Body of pancreas (tissue), 4 donors: ENCODE results near the gene ITGB6. TPM values are rescaled to one million over a fixed set of nuclear protein-coding genes. Genes with fewer than 3 reads are reported as not detected.

Source experiments
- ATAC-seq: fragments of 150-250 bp; one replicate; pipeline ENCODE4 v1.9.1; 2016
- DNase-seq, 4 donors: peaks; one replicate each; pipeline ENCODE4 v3.0.0-alpha.2; 2019
- H3K27ac ChIP-seq, 4 donors: fragments of 200-600 bp; sonication (generic); 1 replicate in 3 of 4; 2 replicates in 1 of 4; pipeline versions ENCODE4 v1.5.1 to v1.6.1; 2016 to 2019; ENCODE audit warnings: mild to moderate bottlenecking in 1 of 4, mixed read lengths in 1 of 4, moderate library complexity in 1 of 4
- H3K27me3 ChIP-seq, 2 donors: fragments of 200-600 bp; sonication (generic); one replicate each; pipeline ENCODE4 v1.6.0; 2016; ENCODE audit warnings: mild to moderate bottlenecking in 1 of 2
- H3K36me3 ChIP-seq, 2 donors: fragments of 200-600 bp; sonication (generic); replicated peaks in 1 of 2; 2 replicates each; pipeline ENCODE4 v1.5.1; 2016; ENCODE audit warnings: low read depth in 2 of 2; ENCODE audit not compliant: insufficient read depth in 1 of 2
- H3K4me1 ChIP-seq: fragments of 200-600 bp; sonication (generic); one replicate; pipeline ENCODE4 v1.6.0; 2016
- H3K4me3 ChIP-seq, 2 donors: fragments of 200-600 bp; sonication (generic); 1 replicate in 1 of 2; 2 replicates in 1 of 2; pipeline ENCODE4 v1.5.1; 2016 to 2019
- H3K9me3 ChIP-seq, 3 donors: fragments of 200-600 bp; sonication (generic); 1 replicate in 2 of 3; 2 replicates in 1 of 3; pipeline ENCODE4 v1.5.1; 2016
- POLR2A ChIP-seq, 3 donors: fragments of 450-650 bp; IDR thresholded peaks; one replicate each; pipeline ENCODE4 v1.6.1; 2016; ENCODE audit warnings: antibody characterized with exemption in 3 of 3, mild to moderate bottlenecking in 2 of 3
- WGBS, 2 donors: methylation state at CpG; one replicate each; pipeline ENCODE4 v1.1.5; 2017; 5-methylcytosine and 5-hydroxymethylcytosine counted together
- intact Hi-C: fragments of 100-400 bp; cut with DNase I; formaldehyde crosslinking; loops from one replicate; pipeline ENCODE4 v1.15.1; 2023
- total RNA-seq, 2 donors: library from RNA; depleted of rRNA; stranded (reverse); fragments of >200 nt; gene quantifications; one replicate each; pipeline ENCODE4 v1.1.0, GENCODE V29; 2016
- TF ChIP-seq, protein P1 (sequence below), 7 experiments: fragments of 450-650 bp in 4 of 7; fragments of 200-600 bp in 3 of 7; sonication (generic) in 3 of 7; IDR thresholded peaks; one replicate each; pipeline ENCODE4 v1.5.1; 2016 to 2019; ENCODE audit warnings: antibody characterized with exemption in 7 of 7

The ITGB6 gene
- total RNA-seq, 2 donors from 2014 or later: 5.3 to 9.9 TPM

DNA sequence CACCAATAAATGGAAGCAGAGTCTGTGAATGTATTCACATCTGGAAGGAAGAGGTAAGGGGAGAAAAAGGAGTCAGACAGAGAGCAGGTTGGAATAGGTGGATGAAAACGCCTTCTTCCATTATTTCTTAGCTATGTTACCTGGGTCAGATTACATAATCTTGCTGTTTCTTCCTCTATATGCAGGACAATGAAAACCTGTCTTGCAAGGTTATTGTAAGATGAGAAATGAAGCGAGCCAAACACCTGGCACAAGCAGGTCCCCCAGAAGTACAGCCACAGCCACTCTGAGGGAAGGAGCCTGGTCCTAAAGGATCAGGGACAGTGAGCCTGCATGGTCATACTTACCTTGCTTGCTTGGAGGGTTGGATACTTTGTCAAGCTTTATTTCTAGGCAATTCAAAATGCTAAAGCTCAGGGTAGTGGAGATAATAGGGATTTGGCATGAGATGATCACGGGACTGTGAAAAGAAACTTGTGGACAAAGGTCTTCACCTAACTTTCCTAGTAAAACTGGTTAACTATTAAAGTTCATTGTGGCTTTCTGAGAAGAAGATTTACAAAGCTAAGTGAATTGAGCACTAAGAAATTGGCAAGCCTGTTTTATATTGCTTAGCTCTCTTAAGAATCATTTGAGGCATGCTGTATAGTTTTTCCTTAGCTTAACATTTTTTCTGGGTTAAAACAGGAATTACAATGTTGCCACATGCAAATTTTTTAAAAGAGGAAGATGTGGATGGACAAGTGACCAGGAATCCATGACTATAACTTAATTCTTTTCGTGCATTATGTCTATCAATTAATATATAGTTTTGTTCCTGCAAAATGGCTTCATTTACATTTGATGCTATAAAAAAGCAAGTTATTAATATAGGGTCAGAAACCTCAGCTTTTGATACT is 121.9 kb downstream of the ITGB6 start:
- Histone ChIP-seq H3K4me1 (peaks cover 6% of the 10 kb centered on the region), H3K27me3 (no peaks in the 10 kb centered on the region), H3K36me3 (no peaks in the 10 kb centered on the region), H3K9me3 (peaks cover 0 to 4% (median 0%) of the 10 kb centered on the region in 3 donors), H3K4me3 (no peak overlapping the region), H3K27ac (no peak overlapping the region)
- no peak for TF ChIP-seq POLR2A (IDR thresholded peaks at IDR 0.05)
- TF ChIP-seq, protein P1, sequence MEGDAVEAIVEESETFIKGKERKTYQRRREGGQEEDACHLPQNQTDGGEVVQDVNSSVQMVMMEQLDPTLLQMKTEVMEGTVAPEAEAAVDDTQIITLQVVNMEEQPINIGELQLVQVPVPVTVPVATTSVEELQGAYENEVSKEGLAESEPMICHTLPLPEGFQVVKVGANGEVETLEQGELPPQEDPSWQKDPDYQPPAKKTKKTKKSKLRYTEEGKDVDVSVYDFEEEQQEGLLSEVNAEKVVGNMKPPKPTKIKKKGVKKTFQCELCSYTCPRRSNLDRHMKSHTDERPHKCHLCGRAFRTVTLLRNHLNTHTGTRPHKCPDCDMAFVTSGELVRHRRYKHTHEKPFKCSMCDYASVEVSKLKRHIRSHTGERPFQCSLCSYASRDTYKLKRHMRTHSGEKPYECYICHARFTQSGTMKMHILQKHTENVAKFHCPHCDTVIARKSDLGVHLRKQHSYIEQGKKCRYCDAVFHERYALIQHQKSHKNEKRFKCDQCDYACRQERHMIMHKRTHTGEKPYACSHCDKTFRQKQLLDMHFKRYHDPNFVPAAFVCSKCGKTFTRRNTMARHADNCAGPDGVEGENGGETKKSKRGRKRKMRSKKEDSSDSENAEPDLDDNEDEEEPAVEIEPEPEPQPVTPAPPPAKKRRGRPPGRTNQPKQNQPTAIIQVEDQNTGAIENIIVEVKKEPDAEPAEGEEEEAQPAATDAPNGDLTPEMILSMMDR (IDR thresholded peaks at IDR 0.05): no peak
- intact Hi-C loops: no loop called here
- no peak for ATAC-seq
- DNase-seq: peak in 1 of 4 donors; percentile 16
- 37 to 46% methylated on average over 4 of the region's 4 CpGs for WGBS, 2 donors

DNA sequence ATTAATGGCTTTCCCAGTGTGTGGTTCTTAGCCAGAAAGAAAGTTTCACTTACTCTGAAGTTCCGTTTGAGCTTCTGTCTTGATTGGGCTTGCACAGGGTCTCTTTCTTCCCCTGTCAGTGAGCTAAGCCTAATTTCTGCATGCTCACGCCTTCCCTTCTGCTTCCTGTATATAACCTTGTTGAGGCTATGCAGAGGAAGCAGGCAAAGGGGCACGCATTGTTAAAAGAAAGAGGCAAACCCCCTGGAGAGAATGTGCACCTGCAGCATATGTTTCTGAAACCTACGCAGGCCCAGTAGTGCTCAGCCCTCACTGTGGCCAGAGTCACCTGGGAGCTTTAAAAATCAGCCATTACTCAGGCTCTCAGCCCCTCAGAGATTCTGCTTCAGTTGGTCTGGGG is 123.2 kb downstream of the ITGB6 start:
- ATAC-seq (no peak), DNase-seq (no peak)
- no peak overlapping the region for H3K4me3 ChIP-seq
- intact Hi-C loops: no loop called here
- TF ChIP-seq, protein P1 (IDR thresholded peaks at IDR 0.05): no peak
- no peak for TF ChIP-seq POLR2A (IDR thresholded peaks at IDR 0.05)
- H3K36me3 ChIP-seq: no peaks in the 10 kb centered on the region
- peaks cover 6% of the 10 kb centered on the region for H3K4me1 ChIP-seq
- no peak overlapping the region for H3K27ac ChIP-seq
- H3K9me3 ChIP-seq: no peaks in the 10 kb centered on the region
- WGBS, 2 donors: 44 to 62% methylated on average over 4 of the region's 4 CpGs
- H3K27me3 ChIP-seq: no peaks in the 10 kb centered on the region

DNA sequence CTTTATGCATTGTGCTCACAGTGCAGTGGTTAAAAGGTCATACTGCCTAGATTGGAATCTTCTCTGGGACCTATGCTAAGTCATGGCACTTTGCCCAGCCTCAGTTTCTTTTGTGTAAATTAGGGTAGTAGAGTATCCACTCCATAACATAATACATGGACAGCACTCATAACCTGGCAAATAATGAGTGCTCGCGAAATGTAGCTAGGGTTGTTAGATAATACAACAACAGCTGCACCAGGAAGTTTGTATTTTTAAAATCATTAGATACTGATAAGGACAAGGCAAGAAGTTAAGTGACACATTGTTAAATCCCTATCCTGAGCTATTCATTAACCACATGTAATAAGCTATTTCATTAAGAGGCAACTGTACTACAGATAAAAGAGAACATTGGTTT is 123.8 kb downstream of the ITGB6 start:
- peak; percentile 76 for ATAC-seq
- H3K9me3 ChIP-seq: no peaks in the 10 kb centered on the region

DNA sequence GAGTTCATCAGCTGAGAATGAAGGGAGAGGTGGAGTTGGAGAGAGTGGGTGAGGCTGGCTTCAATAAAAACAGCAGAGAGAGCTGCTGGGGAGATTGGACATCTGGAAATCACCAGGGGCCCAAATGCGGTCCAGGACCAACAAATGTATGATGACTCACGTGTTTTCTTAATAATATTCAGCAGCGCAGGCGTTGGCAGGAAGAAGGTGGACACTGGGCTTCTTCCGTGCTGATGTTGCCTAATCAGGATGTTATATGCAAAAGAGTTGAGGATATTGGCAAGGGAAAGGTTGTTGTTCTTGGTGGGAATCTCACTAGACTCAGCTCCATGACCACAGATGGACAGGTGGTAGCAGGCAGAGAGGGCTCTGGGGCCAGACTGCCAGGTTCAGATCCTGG is 124.9 kb downstream of the ITGB6 start:
- Histone ChIP-seq H3K4me1 (peaks cover 6% of the 10 kb centered on the region), H3K9me3 (no peaks in the 10 kb centered on the region), H3K4me3 (no peak overlapping the region), H3K27me3 (no peaks in the 10 kb centered on the region), H3K27ac (no peak overlapping the region), H3K36me3 (no peaks in the 10 kb centered on the region)
- DNase-seq (no peak), ATAC-seq (no peak)
- intact Hi-C loops: no loop called here
- TF ChIP-seq POLR2A (IDR thresholded peaks at IDR 0.05): no peak
- 73 to 87% methylated on average over 5 of the region's 5 CpGs for WGBS, 2 donors

More for the DNA sequence above, 123.8 kb downstream of the ITGB6 start:
- DNase-seq: no peak
- TF ChIP-seq, protein P1 (IDR thresholded peaks at IDR 0.05): no peak
- TF ChIP-seq POLR2A (IDR thresholded peaks at IDR 0.05): no peak
- H3K27me3 ChIP-seq: no peaks in the 10 kb centered on the region
- no peaks in the 10 kb centered on the region for H3K36me3 ChIP-seq
- H3K27ac ChIP-seq: no peak overlapping the region
- no peak overlapping the region for H3K4me3 ChIP-seq
- intact Hi-C loops: no loop called here
- WGBS, 2 donors: 12 to 23% methylated on average over 2 of the region's 2 CpGs
- H3K4me1 ChIP-seq: peaks cover 6% of the 10 kb centered on the region

DNA sequence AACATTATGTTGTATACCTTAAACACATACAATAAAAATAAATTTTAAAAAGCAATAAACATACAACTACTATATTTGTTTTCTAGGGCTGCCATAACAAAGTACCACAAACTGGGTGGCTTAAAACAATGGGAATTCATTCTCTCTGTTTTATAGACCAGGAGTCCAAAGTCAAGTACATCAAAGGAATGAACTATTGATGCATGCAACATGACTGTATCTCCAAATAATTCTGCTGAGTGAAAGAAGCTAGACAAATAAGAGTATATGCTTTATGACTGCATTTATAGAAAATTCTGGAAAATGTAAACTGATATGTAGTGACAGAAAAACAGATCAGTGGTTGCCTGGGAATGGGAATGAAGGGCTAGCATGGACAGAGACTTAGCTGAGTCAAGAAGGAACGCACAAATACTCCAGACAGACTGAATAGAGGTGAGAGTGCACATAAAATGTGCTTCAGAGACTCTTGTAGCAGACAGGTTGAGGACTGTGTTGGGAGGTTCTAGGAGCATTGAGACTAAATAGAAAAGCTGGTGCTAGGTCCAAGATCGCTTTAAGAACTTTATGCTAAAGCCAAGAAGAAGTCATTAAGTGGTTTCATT is 126.7 kb downstream of the ITGB6 start:
- H3K27ac ChIP-seq: no peak overlapping the region
- no peak overlapping the region for H3K4me3 ChIP-seq
- TF ChIP-seq, protein P1 (IDR thresholded peaks at IDR 0.05): no peak
- TF ChIP-seq POLR2A (IDR thresholded peaks at IDR 0.05): no peak
- ATAC-seq (no peak), DNase-seq (no peak)
- peaks cover 6% of the 10 kb centered on the region for H3K4me1 ChIP-seq
- no peaks in the 10 kb centered on the region for H3K9me3 ChIP-seq
- intact Hi-C loops: no loop called here
- no peaks in the 10 kb centered on the region for H3K27me3 ChIP-seq
- WGBS, 2 donors: 47 to 62% methylated on average over 2 of the region's 2 CpGs
- H3K36me3 ChIP-seq: no peaks in the 10 kb centered on the region
